ENCODE results near the gene HSPBP1. TPM values are rescaled to one million over a fixed set of nuclear protein-coding genes. Genes with fewer than 3 reads are reported as not detected.

Gene HSPBP1
- total and polyA plus RNA-seq, 9 of the 15 experiments (the other 6 are each of a cell fraction or from before 2014, with no cell fraction given), result 0.83 to 81.3 (median 21.8) TPM

DNA sequence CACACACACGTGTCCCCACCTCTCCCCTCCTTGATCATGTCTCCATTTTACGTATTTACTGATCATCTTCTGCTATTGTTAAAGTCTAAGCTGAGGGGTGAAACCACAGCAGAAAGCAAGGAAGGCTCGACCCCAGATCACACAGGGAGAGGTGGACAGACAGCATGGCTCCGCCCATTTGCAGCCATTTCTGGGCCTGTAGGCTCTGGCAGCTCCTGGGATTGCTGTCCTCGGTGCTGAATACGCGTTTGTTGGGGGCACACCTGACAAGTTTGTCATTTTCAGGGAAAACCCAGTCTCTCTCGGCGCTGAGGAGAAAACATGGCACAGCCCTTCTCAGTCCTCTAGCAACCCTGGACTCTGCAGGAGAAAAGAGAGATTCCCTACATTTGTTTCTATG, 59.4 kb downstream of the HSPBP1 start (continued):
- TF ChIP-seq, protein P1, sequence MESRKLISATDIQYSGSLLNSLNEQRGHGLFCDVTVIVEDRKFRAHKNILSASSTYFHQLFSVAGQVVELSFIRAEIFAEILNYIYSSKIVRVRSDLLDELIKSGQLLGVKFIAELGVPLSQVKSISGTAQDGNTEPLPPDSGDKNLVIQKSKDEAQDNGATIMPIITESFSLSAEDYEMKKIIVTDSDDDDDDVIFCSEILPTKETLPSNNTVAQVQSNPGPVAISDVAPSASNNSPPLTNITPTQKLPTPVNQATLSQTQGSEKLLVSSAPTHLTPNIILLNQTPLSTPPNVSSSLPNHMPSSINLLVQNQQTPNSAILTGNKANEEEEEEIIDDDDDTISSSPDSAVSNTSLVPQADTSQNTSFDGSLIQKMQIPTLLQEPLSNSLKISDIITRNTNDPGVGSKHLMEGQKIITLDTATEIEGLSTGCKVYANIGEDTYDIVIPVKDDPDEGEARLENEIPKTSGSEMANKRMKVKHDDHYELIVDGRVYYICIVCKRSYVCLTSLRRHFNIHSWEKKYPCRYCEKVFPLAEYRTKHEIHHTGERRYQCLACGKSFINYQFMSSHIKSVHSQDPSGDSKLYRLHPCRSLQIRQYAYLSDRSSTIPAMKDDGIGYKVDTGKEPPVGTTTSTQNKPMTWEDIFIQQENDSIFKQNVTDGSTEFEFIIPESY (CRISPR knock-in tag; IDR thresholded peaks at IDR 0.05), result no peak
- TF ChIP-seq MEF2D (tag; conservative IDR thresholded peaks at IDR 0.05; ENCODE audit: low read depth) (no peak), ZNF780A (CRISPR knock-in tag; IDR thresholded peaks at IDR 0.05) (no peak), RBM15 (IDR thresholded peaks at IDR 0.05; ENCODE audit: insufficient read depth, low read length) (no peak), NCOA4 (IDR thresholded peaks at IDR 0.05; ENCODE audit: partially characterized antibody) (no peak)
- TF ChIP-seq, protein P2, sequence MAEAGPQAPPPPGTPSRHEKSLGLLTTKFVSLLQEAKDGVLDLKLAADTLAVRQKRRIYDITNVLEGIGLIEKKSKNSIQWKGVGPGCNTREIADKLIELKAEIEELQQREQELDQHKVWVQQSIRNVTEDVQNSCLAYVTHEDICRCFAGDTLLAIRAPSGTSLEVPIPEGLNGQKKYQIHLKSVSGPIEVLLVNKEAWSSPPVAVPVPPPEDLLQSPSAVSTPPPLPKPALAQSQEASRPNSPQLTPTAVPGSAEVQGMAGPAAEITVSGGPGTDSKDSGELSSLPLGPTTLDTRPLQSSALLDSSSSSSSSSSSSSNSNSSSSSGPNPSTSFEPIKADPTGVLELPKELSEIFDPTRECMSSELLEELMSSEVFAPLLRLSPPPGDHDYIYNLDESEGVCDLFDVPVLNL (CRISPR knock-in tag; IDR thresholded peaks at IDR 0.05; ENCODE audit: low read depth), result no peak
- TF ChIP-seq, protein P3, sequence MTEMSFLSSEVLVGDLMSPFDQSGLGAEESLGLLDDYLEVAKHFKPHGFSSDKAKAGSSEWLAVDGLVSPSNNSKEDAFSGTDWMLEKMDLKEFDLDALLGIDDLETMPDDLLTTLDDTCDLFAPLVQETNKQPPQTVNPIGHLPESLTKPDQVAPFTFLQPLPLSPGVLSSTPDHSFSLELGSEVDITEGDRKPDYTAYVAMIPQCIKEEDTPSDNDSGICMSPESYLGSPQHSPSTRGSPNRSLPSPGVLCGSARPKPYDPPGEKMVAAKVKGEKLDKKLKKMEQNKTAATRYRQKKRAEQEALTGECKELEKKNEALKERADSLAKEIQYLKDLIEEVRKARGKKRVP (CRISPR knock-in tag; IDR thresholded peaks at IDR 0.05), result no peak
